Ovary (tissue), 9 donors: ENCODE data around the gene RTCB. TPM values are rescaled to one million over a fixed set of nuclear protein-coding genes. Genes with fewer than 3 reads are reported as not detected.

Experiments used
- DNase-seq, 5 donors: peaks; one replicate each; pipeline ENCODE4 v3.0.0-alpha.2; 2019 to 2020
- H3K27ac ChIP-seq, 2 donors: fragments of 200-600 bp; one replicate each; pipeline versions ENCODE4 v1.5.1 to v1.8.0; 2019 to 2022
- H3K27me3 ChIP-seq: fragments of 200-600 bp; one replicate; pipeline ENCODE4 v1.8.0; 2022
- H3K36me3 ChIP-seq: fragments of 200-600 bp; sonication (generic); one replicate; pipeline ENCODE4 v1.5.1; 2019
- H3K4me1 ChIP-seq: one replicate; pipeline ENCODE4 v1.8.1; 2013; ENCODE audit warnings: mild to moderate bottlenecking, moderate library complexity; ENCODE audit not compliant: insufficient read depth
- H3K4me3 ChIP-seq: fragments of 200-600 bp; sonication (generic); one replicate; pipeline ENCODE4 v1.5.1; 2017
- H3K9me3 ChIP-seq, 2 donors: fragments of 200-600 bp in 1 of 2; sonication (generic) in 1 of 2; one replicate each; pipeline versions ENCODE4 v1.5.1 to v1.8.1; 2013 to 2019; ENCODE audit warnings: mild to moderate bottlenecking in 1 of 2, moderate library complexity in 1 of 2
- CTCF ChIP-seq, 3 donors: fragments of 450-650 bp in 2 of 3; fragments of 200-600 bp in 1 of 3; IDR thresholded peaks; one replicate each; pipeline versions ENCODE4 v1.5.1 to v1.8.0; 2016 to 2022; ENCODE audit warnings: antibody characterized with exemption in 3 of 3, mild to moderate bottlenecking in 1 of 3
- EP300 ChIP-seq: sonication (generic); formaldehyde crosslinking; IDR thresholded peaks from one replicate; pipeline ENCODE4 v1.6.1; 2017; ENCODE audit warnings: antibody characterized with exemption
- POLR2A ChIP-seq: fragments of 450-650 bp; IDR thresholded peaks from one replicate; pipeline ENCODE4 v1.6.1; 2017; ENCODE audit warnings: antibody characterized with exemption, mild to moderate bottlenecking, moderate library complexity
- WGBS, 3 donors: extraction: QIAGEN DNeasy Blood & Tissue Kit in 1 of 3; methylation state at CpG; one replicate each; pipeline versions ENCODE4 v1.1.5 to v1.1.7; 2013 to 2017; 5-methylcytosine and 5-hydroxymethylcytosine counted together
- intact Hi-C, 4 donors: fragments of 100-400 bp; cut with DNase I; formaldehyde crosslinking; loops; one replicate each; pipeline versions ENCODE4 v1.11.0 to v1.15.1; 2022 to 2023
- polyA plus RNA-seq, 2 donors: library from polyadenylated mRNA; stranded (reverse); fragments of 200-250 nt in 1 of 2; fragments of 350-450 nt in 1 of 2; fragmentation: Illumina TruSeq in 1 of 2; extraction: RNeasy Lipid Tissue Mini Kit (QIAGEN cat#74804) in 1 of 2; gene quantifications; one replicate each; pipeline ENCODE4 v1.2.3, GENCODE V29; 2013 to 2014
- total RNA-seq, 7 donors: library from RNA; depleted of rRNA in 2 of 7; stranded (reverse); fragments of >200 nt in 2 of 7; fragmentation: NEBNext Ultra II Directional in 3 of 7; extraction: Animal tissue kit (Norgen Biotek cat#: 25700) in 3 of 7; gene quantifications; one replicate each; pipeline versions ENCODE4 v1.1.0 to v1.2.4, GENCODE V29; 2016 to 2023
- donor health status: DM: no; HTN: no; CAD: no; lungs with moderate emphysema.
- donor health status: DM: no; HTN: no; CAD: no.
- donor health status: Bipolar disorder and iron deficiency.
- donor health status: DM: yes; HTN: yes; CAD: no.
- donor health status: DM: no; HTN: no; CAD: no.
- donor health status: DM: yes; HTN: yes; CAD: no.

Gene RTCB
- total and polyA plus RNA-seq, 9 donors = 42.9 to 92.6 (median 63.6) TPM

GRCh38 chr22:32414191-32414590 lies 2.1 kb upstream of the RTCB start:
- no peaks in the 10 kb centered on the region for H3K27me3 ChIP-seq
- DNase-seq = no peak
- H3K27ac ChIP-seq = no peak overlapping the region
- TF ChIP-seq CTCF (IDR thresholded peaks at IDR 0.05) = no peak
- no peak for TF ChIP-seq EP300
- TF ChIP-seq POLR2A = no peak
- no peaks in the 10 kb centered on the region for H3K9me3 ChIP-seq
- intact Hi-C loops = no loop called here
- no peaks in the 10 kb centered on the region for H3K36me3 ChIP-seq
- 59 to 65% (median 65%) methylated on average over 7 of the region's 7 CpGs for WGBS, 3 donors
- no peak overlapping the region for H3K4me3 ChIP-seq
- peaks cover 6% of the 10 kb centered on the region for H3K4me1 ChIP-seq

- H3K4me1 ChIP-seq = peaks cover 6% of the 10 kb centered on the region
- no peaks in the 10 kb centered on the region for H3K9me3 ChIP-seq
- H3K27ac ChIP-seq = no peak overlapping the region
- TF ChIP-seq CTCF (IDR thresholded peaks at IDR 0.05) = no peak
- no peak for TF ChIP-seq POLR2A
- TF ChIP-seq EP300 = no peak
- H3K4me3 ChIP-seq = no peak overlapping the region
- intact Hi-C loops = no loop called here
- H3K36me3 ChIP-seq = no peaks in the 10 kb centered on the region
- H3K27me3 ChIP-seq = no peaks in the 10 kb centered on the region
- no peak for DNase-seq
- 76 to 86% (median 81%) methylated on average over 2 of the region's 2 CpGs for WGBS, 3 donors
Measured at GRCh38 chr22:32413719-32414118, 1.7 kb upstream of the RTCB start.

GRCh38 chr22:32411402-32411801 lies 645 bp downstream of the RTCB start:
- no peaks in the 10 kb centered on the region for H3K27me3 ChIP-seq
- no peaks in the 10 kb centered on the region for H3K9me3 ChIP-seq
- peak overlapping the region; percentile 98 for H3K4me3 ChIP-seq
- intact Hi-C loops = no loop called here
- WGBS, 3 donors = 1% methylated on average over 12 of the region's 12 CpGs
- peak overlapping the region in 1 of 2 donors; percentile 3 for H3K27ac ChIP-seq
- TF ChIP-seq EP300 (no peak), POLR2A (no peak), CTCF (IDR thresholded peaks at IDR 0.05) (no peak)
- peaks cover 6% of the 10 kb centered on the region for H3K4me1 ChIP-seq
- DNase-seq = no peak
- no peaks in the 10 kb centered on the region for H3K36me3 ChIP-seq

GRCh38 chr22:32410459-32410858 lies 1.6 kb downstream of the RTCB start:
- Histone ChIP-seq H3K9me3 (no peaks in the 10 kb centered on the region), H3K36me3 (no peaks in the 10 kb centered on the region), H3K27me3 (no peaks in the 10 kb centered on the region), H3K4me1 (peaks cover 6% of the 10 kb centered on the region), H3K27ac (no peak overlapping the region), H3K4me3 (no peak overlapping the region)
- TF ChIP-seq CTCF (IDR thresholded peaks at IDR 0.05) (no peak), EP300 (no peak), POLR2A (no peak)
- DNase-seq = no peak
- WGBS, 3 donors = 77 to 83% (median 80%) methylated on average over 4 of the region's 4 CpGs
- intact Hi-C loops = no loop called here

- intact Hi-C loops = no loop called here
- Histone ChIP-seq H3K27me3 (no peaks in the 10 kb centered on the region), H3K4me3 (no peak overlapping the region), H3K9me3 (no peaks in the 10 kb centered on the region), H3K27ac (no peak overlapping the region), H3K4me1 (peaks cover 6% of the 10 kb centered on the region), H3K36me3 (no peaks in the 10 kb centered on the region)
- DNase-seq = no peak
- 91 to 92% (median 92%) methylated on average over 9 of the region's 9 CpGs for WGBS, 3 donors
- TF ChIP-seq POLR2A (no peak), EP300 (no peak), CTCF (IDR thresholded peaks at IDR 0.05) (no peak)
Measured at GRCh38 chr22:32409977-32410376, 2.1 kb downstream of the RTCB start.
